Thyroid gland (tissue), 4 donors: ENCODE measurements around the gene KCNQ1. TPM values are rescaled to one million over a fixed set of nuclear protein-coding genes. Genes with fewer than 3 reads are reported as not detected.

Source experiments
- DNase-seq, 2 donors: peaks; one replicate each; pipeline ENCODE4 v3.0.0-alpha.2; 2019
- H3K27ac ChIP-seq, 3 donors: fragments of 200-600 bp; sonication (generic); 1 replicate in 2 of 3; 2 replicates in 1 of 3; pipeline ENCODE4 v1.5.1; 2016 to 2019; ENCODE audit warnings: mild to moderate bottlenecking in 1 of 3, moderate library complexity in 1 of 3
- H3K27me3 ChIP-seq: fragments of 200-600 bp; sonication (generic); one replicate; pipeline ENCODE4 v1.5.1; 2019
- H3K36me3 ChIP-seq, 2 donors: fragments of 200-600 bp; sonication (generic); one replicate each; pipeline ENCODE4 v1.5.1; 2016 to 2019
- H3K4me1 ChIP-seq, 2 donors: fragments of 200-600 bp; sonication (generic); one replicate each; pipeline ENCODE4 v1.5.1; 2017 to 2019
- H3K4me3 ChIP-seq, 3 donors: fragments of 200-600 bp; sonication (generic); replicated peaks in 1 of 3; 1 replicate in 2 of 3; 2 replicates in 1 of 3; pipeline ENCODE4 v1.5.1; 2016; ENCODE audit warnings: mild to moderate bottlenecking in 1 of 3
- H3K9me3 ChIP-seq: fragments of 200-600 bp; sonication (generic); one replicate; pipeline ENCODE4 v1.5.1; 2017
- CTCF ChIP-seq, 6 experiments: fragments of 200-600 bp in 3 of 6; fragments of 450-650 bp in 3 of 6; sonication (generic) in 3 of 6; IDR thresholded peaks; one replicate each; pipeline ENCODE4 v1.5.1; 2016 to 2019; ENCODE audit warnings: antibody characterized with exemption in 6 of 6, mild to moderate bottlenecking in 2 of 6, inconsistent platforms in 1 of 6, moderate library complexity in 1 of 6
- POLR2A ChIP-seq, 2 donors: fragments of 450-650 bp; IDR thresholded peaks; one replicate each; pipeline ENCODE4 v1.6.1; 2017; ENCODE audit warnings: antibody characterized with exemption in 2 of 2, mild to moderate bottlenecking in 2 of 2, moderate library complexity in 1 of 2
- WGBS, 2 donors: methylation state at CpG; one replicate each; pipeline ENCODE4 v1.1.5; 2017; 5-methylcytosine and 5-hydroxymethylcytosine counted together
- intact Hi-C: fragments of 100-400 bp; cut with DNase I; formaldehyde crosslinking; loops from one replicate; pipeline ENCODE4 v1.15.1; 2023
- total RNA-seq, 4 donors: library from RNA; depleted of rRNA; stranded (reverse); fragments of >200 nt; gene quantifications; one replicate each; pipeline ENCODE4 v1.2.3, GENCODE V29; 2016

Gene KCNQ1
- total RNA-seq, 4 donors from 2014 or later: 51.3 to 103 (median 97.8) TPM

- 82 to 84% methylated on average over 7 to 14 of the region's 14 CpGs for WGBS, 2 donors
- intact Hi-C loops: loop anchor here (2.0 to 10.0 kb wide), 3 partner anchors 101 to 325 kb away; partner anchors contain the start of genes C11orf21 and TSPAN32
- Histone ChIP-seq H3K4me1 (peaks cover 38 to 50% of the 10 kb centered on the region in 2 donors), H3K9me3 (no peaks in the 10 kb centered on the region), H3K27ac (no peak overlapping the region), H3K4me3 (no peak overlapping the region), H3K36me3 (no peaks in the 10 kb centered on the region), H3K27me3 (no peaks in the 10 kb centered on the region)
- peak; percentile 0 to 4 for DNase-seq
- no peak for TF ChIP-seq POLR2A (IDR thresholded peaks at IDR 0.05)
- no peak for TF ChIP-seq CTCF (IDR thresholded peaks at IDR 0.05)
These were observed 84.8 kb downstream of the KCNQ1 start for GRCh38 chr11:2529636-2530035.

GRCh38 chr11:2530131-2530854, 85.5 kb downstream of the KCNQ1 start:
- Histone ChIP-seq H3K36me3 (no peaks in the 10 kb centered on the region), H3K27ac (no peak overlapping the region), H3K4me1 (peaks cover 31 to 43% of the 10 kb centered on the region in 2 donors), H3K27me3 (no peaks in the 10 kb centered on the region), H3K9me3 (no peaks in the 10 kb centered on the region), H3K4me3 (no peak overlapping the region)
- peak; percentile 0 to 2 for DNase-seq
- TF ChIP-seq POLR2A (IDR thresholded peaks at IDR 0.05) (no peak), CTCF (IDR thresholded peaks at IDR 0.05) (no peak)
- intact Hi-C loops: loop anchor here (2.0 kb wide), 1 partner anchor 101 kb away; no protein-coding TSS in a partner anchor
- WGBS, 2 donors: 86 to 87% methylated on average over 10 to 17 of the region's 17 CpGs

- intact Hi-C loops: loop anchor here (2.0 kb wide), 1 partner anchor 102 kb away; no protein-coding TSS in a partner anchor
- 87% methylated on average over 10 of the region's 10 CpGs; no CpG with 5 or more reads in 1 of the 2 donors for WGBS, 2 donors
- TF ChIP-seq CTCF (IDR thresholded peaks at IDR 0.05) (no peak), POLR2A (IDR thresholded peaks at IDR 0.05) (no peak)
- Histone ChIP-seq H3K9me3 (no peaks in the 10 kb centered on the region), H3K27ac (no peak overlapping the region), H3K4me1 (peaks cover 26 to 38% of the 10 kb centered on the region in 2 donors), H3K36me3 (no peaks in the 10 kb centered on the region), H3K27me3 (no peaks in the 10 kb centered on the region), H3K4me3 (no peak overlapping the region)
- peak; percentile 1 to 5 for DNase-seq
These were observed 86.0 kb downstream of the KCNQ1 start for GRCh38 chr11:2530855-2531200.

GRCh38 chr11:2531277-2531986, 86.6 kb downstream of the KCNQ1 start:
- no peaks in the 10 kb centered on the region for H3K9me3 ChIP-seq
- peaks cover 20 to 32% of the 10 kb centered on the region in 2 donors for H3K4me1 ChIP-seq
- 51 to 59% methylated on average over 11 to 12 of the region's 14 CpGs for WGBS, 2 donors
- no peaks in the 10 kb centered on the region for H3K27me3 ChIP-seq
- H3K36me3 ChIP-seq: no peaks in the 10 kb centered on the region
- H3K27ac ChIP-seq: no peak overlapping the region
- TF ChIP-seq CTCF (IDR thresholded peaks at IDR 0.05) (peak; percentile 80 to 98 (median 95)), POLR2A (IDR thresholded peaks at IDR 0.05) (no peak)
- peak; percentile 78 to 79 for DNase-seq
- intact Hi-C loops: loop anchor here (2.0 kb wide), 1 partner anchor 103 kb away; no protein-coding TSS in a partner anchor
- no peak overlapping the region for H3K4me3 ChIP-seq
